ENCODE measurements around the gene TMED10.
A peak's percentile ranks its signal among the peaks of the same experiment; 100 is the strongest.
"Not testable (repeated sequence)": the region's sequence is repeated elsewhere in the genome, so short reads cannot be mapped to it uniquely, and the experiment has no call there.

Gene TMED10

GRCh38 chr14:75153295-75153694 lies 23.1 kb downstream of the TMED10 start:
- Histone ChIP-seq H3K27ac (no peak overlapping the region), H3K9me3 (no peaks in the 10 kb centered on the region), H3K27me3 (no peaks in the 10 kb centered on the region), H3K4me1 (ENCODE audit: control insufficient read depth in 1 of 2, insufficient read depth in 1 of 2, low read depth in 1 of 2, low read length in 1 of 2) (peaks cover 5 to 16% of the 10 kb centered on the region in 2 experiments), H3K36me3 (no peaks in the 10 kb centered on the region), H3K4me3 (ENCODE audit: low read depth in 1 of 2, low read length in 1 of 2) (no peak overlapping the region)
- TF ChIP-seq CTCF (IDR thresholded peaks at IDR 0.05): no peak

- Histone ChIP-seq H3K36me3 (no peaks in the 10 kb centered on the region), H3K27ac (peak overlapping the region; percentile 7), H3K4me1 (ENCODE audit: control insufficient read depth in 1 of 2, insufficient read depth in 1 of 2, low read depth in 1 of 2, low read length in 1 of 2) (peaks cover 5 to 26% of the 10 kb centered on the region in 2 experiments), H3K9me3 (no peaks in the 10 kb centered on the region), H3K4me3 (ENCODE audit: low read depth in 1 of 2, low read length in 1 of 2) (no peak overlapping the region), H3K27me3 (no peaks in the 10 kb centered on the region)
- no peak for TF ChIP-seq CTCF (IDR thresholded peaks at IDR 0.05)
Observed at GRCh38 chr14:75151851-75152250, 24.6 kb downstream of the TMED10 start.

DNA sequence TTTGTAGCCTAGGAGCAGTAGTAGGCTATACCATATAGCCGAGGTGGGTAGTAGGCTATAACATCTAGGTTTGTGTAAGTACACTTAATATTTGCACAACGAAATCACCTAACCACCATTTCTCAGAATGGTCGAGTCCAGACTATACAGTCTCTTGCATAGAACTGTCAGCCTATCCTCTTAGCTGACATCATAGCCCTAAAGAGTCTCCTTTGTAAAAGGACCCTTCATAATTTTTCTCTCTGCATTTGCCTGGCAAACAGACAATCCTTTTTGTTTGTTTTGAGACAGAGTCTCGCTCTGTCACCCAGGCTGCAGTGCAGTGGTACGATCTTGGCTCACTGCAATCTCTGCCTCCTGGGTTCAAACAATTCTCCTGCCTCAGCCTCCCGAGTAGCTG lies 25.8 kb downstream of the TMED10 start:
- H3K27ac ChIP-seq: peak overlapping the region; percentile 34

GRCh38 chr14:75150150-75150549 lies 26.3 kb downstream of the TMED10 start:
- Histone ChIP-seq H3K4me3 (ENCODE audit: low read depth in 1 of 2, low read length in 1 of 2) (no peak overlapping the region), H3K36me3 (no peaks in the 10 kb centered on the region), H3K4me1 (ENCODE audit: control insufficient read depth in 1 of 2, insufficient read depth in 1 of 2, low read depth in 1 of 2, low read length in 1 of 2) (peaks cover 19 to 43% of the 10 kb centered on the region in 2 experiments), H3K27me3 (no peaks in the 10 kb centered on the region), H3K27ac (peak overlapping the region; percentile 34), H3K9me3 (no peaks in the 10 kb centered on the region)
- TF ChIP-seq CTCF (IDR thresholded peaks at IDR 0.05): no peak

More for the DNA sequence above, 25.8 kb downstream of the TMED10 start:
- not testable (repeated sequence) for H3K36me3 ChIP-seq; H3K9me3 ChIP-seq; H3K27me3 ChIP-seq; H3K4me3 ChIP-seq (ENCODE audit: low read depth in 1 of 2, low read length in 1 of 2)
- H3K4me1 ChIP-seq (ENCODE audit: control insufficient read depth in 1 of 2, insufficient read depth in 1 of 2, low read depth in 1 of 2, low read length in 1 of 2): peaks cover 15 to 38% of the 10 kb centered on the region in 2 experiments

DNA sequence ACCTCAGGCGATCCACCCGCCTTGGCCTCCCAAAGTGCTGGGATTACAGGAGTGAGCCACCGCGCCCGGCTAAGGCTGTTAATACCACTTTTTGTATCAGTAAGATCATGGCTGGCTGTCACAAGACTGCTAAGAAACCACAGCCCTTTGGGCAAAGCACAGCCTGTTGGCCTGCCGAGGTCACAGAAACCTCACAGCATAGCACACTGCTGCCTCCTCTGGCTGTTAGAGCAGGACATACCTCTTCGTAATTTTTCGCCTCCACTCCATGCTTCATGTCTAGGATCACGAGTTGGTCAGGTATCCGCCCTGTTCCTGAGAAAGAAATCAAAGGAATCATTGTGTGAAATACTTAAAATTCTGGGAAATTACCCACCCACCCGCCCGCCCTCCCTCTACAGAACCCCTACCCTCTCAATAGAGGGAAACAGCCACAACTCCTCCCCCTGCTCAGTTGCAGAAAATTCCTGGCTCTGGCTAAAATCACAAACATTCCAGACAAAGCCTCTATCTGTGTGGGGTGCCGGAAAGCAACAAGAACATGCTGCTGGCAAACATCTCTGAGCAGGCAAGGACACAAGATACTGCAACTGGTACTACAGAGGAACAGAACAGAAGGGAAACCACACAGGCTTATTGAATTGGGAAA lies 28.9 kb downstream of the TMED10 start:
- Histone ChIP-seq H3K4me1 (ENCODE audit: control insufficient read depth in 1 of 2, insufficient read depth in 1 of 2, low read depth in 1 of 2, low read length in 1 of 2) (peaks cover 35 to 54% of the 10 kb centered on the region in 2 experiments), H3K27me3 (no peaks in the 10 kb centered on the region), H3K36me3 (no peaks in the 10 kb centered on the region), H3K4me3 (ENCODE audit: low read depth in 1 of 2, low read length in 1 of 2) (no peak overlapping the region), H3K27ac (peak overlapping the region; percentile 93), H3K9me3 (no peaks in the 10 kb centered on the region)
- TF ChIP-seq CTCF (IDR thresholded peaks at IDR 0.05): no peak

GRCh38 chr14:75144944-75145343 lies 31.5 kb downstream of the TMED10 start:
- Histone ChIP-seq H3K27me3 (no peaks in the 10 kb centered on the region), H3K9me3 (no peaks in the 10 kb centered on the region), H3K27ac (peak overlapping the region; percentile 93), H3K4me1 (ENCODE audit: control insufficient read depth in 1 of 2, insufficient read depth in 1 of 2, low read depth in 1 of 2, low read length in 1 of 2) (peaks cover 30 to 42% of the 10 kb centered on the region in 2 experiments), H3K4me3 (ENCODE audit: low read depth in 1 of 2, low read length in 1 of 2) (peak overlapping the region in 1 of 2 experiments; percentile 34), H3K36me3 (no peaks in the 10 kb centered on the region)
- no peak for TF ChIP-seq CTCF (IDR thresholded peaks at IDR 0.05)
